IMR-90 (cell line): Measurements from ENCODE around the gene MICAL2. TPM values are rescaled to one million over a fixed set of nuclear protein-coding genes. Genes with fewer than 3 reads are reported as not detected.

Experiments used
- ATAC-seq: fragments of 200-7000 bp; cut with Tn5 transposase; 2 replicates; pipeline ENCODE4 v1.9.1; 2020; ENCODE audit warnings: low read depth, mild to moderate bottlenecking, moderate library complexity
- BruUV-seq: library from RNA; stranded (reverse); fragments of 400-500 nt; replicated peaks from 2 replicates; lab custom pipeline; 2021; lab: Mats Ljungman, UMichigan
- CTCF ChIA-PET: fragments of 300-600 bp; formaldehyde crosslinking; extraction: SDS; loops from one replicate; lab custom pipeline; 2021; ENCODE audit warnings: antibody characterized with exemption; lab: Yijun Ruan, JAX
- POLR2A ChIA-PET: fragments of 300-600 bp; sonication (Branson Sonifier 250); formaldehyde crosslinking; loops from one replicate; lab custom pipeline; 2022; ENCODE audit warnings: antibody characterized with exemption; ENCODE audit not compliant: unreplicated experiment; lab: Charles Lee
- DNase-seq: peaks from one replicate; pipeline ENCODE4 v3.0.0; 2013
- H2AFZ ChIP-seq: replicated peaks from 2 replicates; pipeline ENCODE3; 2013; ENCODE audit warnings: low read length, mild to moderate bottlenecking; ENCODE audit not compliant: poor library complexity
- H2AK5ac ChIP-seq: 2 replicates; pipeline ENCODE4 v1.6.1; 2013; ENCODE audit warnings: low read depth, low read length, inconsistent platforms
- H2AK9ac ChIP-seq: replicated peaks from 2 replicates; pipeline ENCODE3; 2013; ENCODE audit warnings: mild to moderate bottlenecking, low read depth, low read length, moderate library complexity; ENCODE audit not compliant: poor library complexity
- H2BK120ac ChIP-seq: 2 replicates; pipeline ENCODE4 v1.6.1; 2013; ENCODE audit warnings: low read depth, low read length, inconsistent platforms
- H2BK15ac ChIP-seq: 3 replicates; pipeline ENCODE4 v1.6.1; 2013; ENCODE audit warnings: low read depth, low read length, inconsistent platforms
- H2BK20ac ChIP-seq: 2 replicates; pipeline ENCODE4 v1.6.1; 2013; ENCODE audit warnings: low read depth, mild to moderate bottlenecking, inconsistent platforms, low read length, moderate library complexity
- H2BK5ac ChIP-seq: 2 replicates; pipeline ENCODE4 v1.6.1; 2013; ENCODE audit warnings: mild to moderate bottlenecking, low read depth, low read length, inconsistent platforms; ENCODE audit not compliant: poor library complexity, severe bottlenecking
- H3K14ac ChIP-seq: replicated peaks from 2 replicates; pipeline ENCODE4 v1.6.1; 2013; ENCODE audit warnings: low read depth, low read length, inconsistent platforms
- H3K18ac ChIP-seq: 2 replicates; pipeline ENCODE4 v1.6.1; 2013; ENCODE audit warnings: low read depth, low read length, control low read depth
- H3K23ac ChIP-seq: 2 replicates; pipeline ENCODE4 v1.6.1; 2013; ENCODE audit warnings: low read depth, low read length, inconsistent platforms
- H3K27ac ChIP-seq: 2 replicates; pipeline ENCODE4 v1.5.1; 2013; ENCODE audit warnings: mild to moderate bottlenecking, control low read depth, low read length; ENCODE audit not compliant: insufficient read depth
- H3K27me3 ChIP-seq: 2 replicates; pipeline ENCODE4 v1.6.1; 2013; ENCODE audit warnings: low read length; ENCODE audit not compliant: control insufficient read depth, insufficient read depth
- H3K36me3 ChIP-seq: 2 replicates; pipeline ENCODE4 v1.6.1; 2013; ENCODE audit warnings: low read length, mixed read lengths; ENCODE audit not compliant: control insufficient read depth, insufficient read depth
- H3K4ac ChIP-seq: 2 replicates; pipeline ENCODE4 v1.6.1; 2013; ENCODE audit warnings: low read depth, low read length, inconsistent platforms
- H3K4me1 ChIP-seq: 2 replicates; pipeline ENCODE4 v1.6.1; 2013; ENCODE audit warnings: low read length, mixed read lengths; ENCODE audit not compliant: control insufficient read depth, insufficient read depth
- H3K4me2 ChIP-seq: 2 replicates; pipeline ENCODE4 v1.6.1; 2013; ENCODE audit warnings: low read depth, mild to moderate bottlenecking, control low read depth, low read length, moderate library complexity
- H3K4me3 ChIP-seq: 2 replicates; pipeline ENCODE4 v1.5.1; 2013; ENCODE audit warnings: low read depth, mild to moderate bottlenecking, control low read depth, low read length, moderate library complexity; ENCODE audit not compliant: insufficient read depth
- H3K56ac ChIP-seq: 2 replicates; pipeline ENCODE4 v1.6.1; 2013; ENCODE audit warnings: low read length, inconsistent platforms; ENCODE audit not compliant: insufficient read depth; ENCODE audit errors: extremely low read depth
- H3K79me1 ChIP-seq, 2 experiments: 2 replicates each; pipeline ENCODE4 v1.6.1; 2013; ENCODE audit warnings: low read length in 2 of 2, inconsistent platforms in 1 of 2, low read depth in 1 of 2
- H3K9ac ChIP-seq: 2 replicates; pipeline ENCODE4 v1.6.1; 2013; ENCODE audit warnings: low read depth, low read length, control low read depth
- H3K9me1 ChIP-seq: 2 replicates; pipeline ENCODE4 v1.6.1; 2013; ENCODE audit warnings: low read length, inconsistent platforms; ENCODE audit not compliant: insufficient read depth
- H3K9me3 ChIP-seq: 2 replicates; pipeline ENCODE4 v1.6.1; 2013; ENCODE audit warnings: low read length; ENCODE audit not compliant: control insufficient read depth, insufficient read depth
- H4K20me1 ChIP-seq: 2 replicates; pipeline ENCODE4 v1.6.1; 2013; ENCODE audit warnings: low read length, inconsistent platforms; ENCODE audit not compliant: insufficient read depth
- H4K5ac ChIP-seq: 2 replicates; pipeline ENCODE4 v1.6.1; 2013; ENCODE audit warnings: mild to moderate bottlenecking, low read depth, low read length, control low read depth
- H4K8ac ChIP-seq, 2 experiments: 2 replicates each; pipeline ENCODE4 v1.6.1; 2013; ENCODE audit warnings: low read depth in 2 of 2, low read length in 2 of 2, control low read depth in 1 of 2, inconsistent platforms in 1 of 2
- H4K91ac ChIP-seq: 2 replicates; pipeline ENCODE4 v1.6.1; 2013; ENCODE audit warnings: low read depth, low read length, inconsistent platforms; ENCODE audit not compliant: insufficient read depth
- CHD1 ChIP-seq: IDR thresholded peaks from 2 replicates; pipeline ENCODE4 v1.6.1; 2012; ENCODE audit warnings: low read depth, low read length, improper control_type of control experiment
- MAZ ChIP-seq: IDR thresholded peaks from 2 replicates; pipeline ENCODE4 v1.6.1; 2012; ENCODE audit warnings: low read depth, mild to moderate bottlenecking, low read length, improper control_type of control experiment, moderate library complexity, borderline replicate concordance
- NFE2L2 ChIP-seq: fragments of 150-350 bp; IDR thresholded peaks from 2 replicates; pipeline ENCODE4 v1.6.1; 2016; ENCODE audit warnings: low read depth, mild to moderate bottlenecking, low read length
- WGBS, 2 experiments: methylation state at CpG; one replicate each; pipeline versions ENCODE4 v1.1.5 to v1.1.7; 2013; ENCODE audit warnings: missing lambda C conversion rate in 2 of 2; ENCODE audit not compliant: insufficient read length in 1 of 2; ENCODE audit errors: extremely low coverage in 2 of 2; 5-methylcytosine and 5-hydroxymethylcytosine counted together
- dilution Hi-C: fragments of 300-500 bp; cut with HindIII; formaldehyde crosslinking; loops from one replicate; pipeline ENCODE4 v1.14.3; 2018; ENCODE audit warnings: low sequenced_read_pairs; ENCODE audit not compliant: unreplicated experiment
- in situ Hi-C: fragments of 300-500 bp; cut with MboI; formaldehyde crosslinking; loops from 3 replicates; pipeline ENCODE4 v1.14.3; 2019; ENCODE audit warnings: low sequenced_read_pairs, inconsistent platforms, mixed read lengths
- intact Hi-C: fragments of 100-400 bp; cut with micrococcal nuclease; formaldehyde crosslinking; loops from 2 replicates; pipeline ENCODE4 v1.10.0; 2022
- polyA plus RNA-seq, 3 experiments: library from polyadenylated mRNA; depleted of rRNA; stranded (reverse); fragments of >200 nt; gene quantifications; 2 replicates each; pipeline ENCODE4 v1.2.3, GENCODE V29; 2012; ENCODE audit warnings: low replicate concordance in 1 of 3
- total RNA-seq: library from RNA; depleted of rRNA; stranded (reverse); fragments of >200 nt; gene quantifications from 2 replicates; pipeline ENCODE4 v1.2.3, GENCODE V29; 2012

Gene MICAL2
- total and polyA plus RNA-seq, 2 of the 4 experiments (the other 2 are of a cell fraction) = 170 to 336 TPM

DNA sequence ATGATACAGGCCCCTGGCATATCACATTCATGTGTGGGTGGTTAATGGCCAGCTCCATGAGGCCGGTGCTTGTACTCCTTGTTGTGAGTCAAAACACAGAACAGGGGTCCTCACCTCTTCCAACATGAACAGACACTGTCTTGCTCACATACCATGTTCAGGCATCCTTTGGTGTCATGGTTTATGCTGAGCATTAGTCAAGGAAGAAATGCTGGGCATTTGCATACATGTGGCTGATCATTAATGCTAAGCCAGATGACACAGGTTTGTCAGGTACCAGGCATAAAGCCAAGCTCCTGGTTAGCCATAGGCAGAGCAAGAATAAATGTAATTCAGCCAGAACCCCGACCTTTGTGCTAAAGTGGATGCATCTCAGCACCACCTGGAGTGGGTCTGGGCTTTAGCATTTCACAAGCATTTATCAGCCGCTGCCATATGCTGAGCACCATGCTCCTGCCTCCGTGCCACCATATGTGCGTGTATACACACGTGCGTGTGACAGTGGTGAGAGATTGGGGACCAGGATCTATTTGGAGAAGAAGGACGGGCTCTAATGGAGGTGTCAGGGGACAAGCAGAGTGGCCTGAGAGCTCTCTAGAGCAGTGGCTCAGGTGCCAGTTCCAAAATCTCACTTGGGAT, 55.0 kb downstream of the MICAL2 start:
- peak overlapping the region; percentile 14 for H3K27ac ChIP-seq

More for the DNA sequence above, 55.0 kb downstream of the MICAL2 start:
- Histone ChIP-seq H3K4me1 (peaks cover 40% of the 10 kb centered on the region), H4K8ac (peak overlapping the region; percentile 26 to 92), H2BK20ac (peak overlapping the region; percentile 84), H4K20me1 (no peaks in the 10 kb centered on the region), H3K4me2 (no peak overlapping the region), H3K36me3 (peaks cover 21% of the 10 kb centered on the region), H2AFZ (no peak overlapping the region), H3K23ac (peak overlapping the region; percentile 34), H4K5ac (peak overlapping the region; percentile 73; the same call in 1 of the 2 replicates), H3K9me1 (peaks cover 53% of the 10 kb centered on the region), H3K9me3 (no peaks in the 10 kb centered on the region), H2BK15ac (peak overlapping the region; percentile 71; the same call in 2 of the 3 replicates), H3K4ac (peak overlapping the region; percentile 96), H2BK120ac (peak overlapping the region; percentile 56), H2AK9ac (no peak overlapping the region), H4K91ac (peak overlapping the region; percentile 58), H3K79me1 (peaks cover 49 to 88% of the 10 kb centered on the region in 2 experiments), H3K14ac (peak overlapping the region; percentile 51), H3K27me3 (no peaks in the 10 kb centered on the region), H2BK5ac (peak overlapping the region; percentile 97), H3K9ac (no peak overlapping the region), H2AK5ac (peak overlapping the region; percentile 95), H3K18ac (peak overlapping the region; percentile 39; the same call in 1 of the 2 replicates), H3K56ac (0 out of 2 replicates have a peak overlapping the region, but pooled peaks have one; percentile 8), H3K4me3 (no peak overlapping the region)
- intact Hi-C loops = no loop called here
- ATAC-seq (no peak), DNase-seq (no peak)
- TF ChIP-seq MAZ (no peak), CHD1 (no peak), NFE2L2 (no peak)
- dilution Hi-C loops = no loop called here
- WGBS, 2 experiments = 94% methylated on average over 7 of the region's 8 CpGs; no CpG with 5 or more reads in 1 of the 2 experiments
- ChIA-PET POLR2A (no interaction called here), CTCF (no interaction called here)
- no TSS peak for BruUV-seq
- in situ Hi-C loops = no loop called here
